Progenitor cell of endocrine pancreas (in vitro differentiated cells): ENCODE data around the gene TMEM190. TPM values are rescaled to one million over a fixed set of nuclear protein-coding genes. Genes with fewer than 3 reads are reported as not detected.

ENCODE experiments used
- DNase-seq: peaks from one replicate; pipeline ENCODE4 v3.0.0; 2021; ENCODE audit warnings: low spot score; ENCODE audit not compliant: unreplicated experiment
- H3K27ac Mint-ChIP-seq: 2 replicates; pipeline ENCODE4 v1.8.0; 2021; ENCODE audit warnings: mild to moderate bottlenecking, moderate library complexity, mixed read lengths
- H3K27me3 Mint-ChIP-seq: 2 replicates; pipeline ENCODE4 v1.8.0; 2021; ENCODE audit warnings: mixed read lengths
- H3K36me3 Mint-ChIP-seq: 2 replicates; pipeline ENCODE4 v1.8.0; 2022; ENCODE audit warnings: mixed read lengths; ENCODE audit not compliant: insufficient read depth
- H3K4me1 Mint-ChIP-seq: 2 replicates; pipeline ENCODE4 v1.8.0; 2021; ENCODE audit warnings: low read depth, mixed read lengths
- H3K4me3 Mint-ChIP-seq: 2 replicates; pipeline ENCODE4 v1.8.0; 2021; ENCODE audit warnings: low read depth, mild to moderate bottlenecking, moderate library complexity, mixed read lengths
- H3K9me3 Mint-ChIP-seq: 2 replicates; pipeline ENCODE4 v1.8.0; 2021; ENCODE audit warnings: low read depth, mixed read lengths
- CTCF ChIP-seq: fragments of 200-600 bp; sonication (generic); IDR thresholded peaks from one replicate; pipeline ENCODE4 v1.5.0; 2021; ENCODE audit warnings: antibody characterized with exemption, mild to moderate bottlenecking; ENCODE audit not compliant: unreplicated experiment
- total RNA-seq: library from RNA; stranded (reverse); gene quantifications from 2 replicates; pipeline ENCODE4 v1.2.1, GENCODE V29; 2021

Gene TMEM190
- total RNA-seq, 1 donor from 2014 or later: 2.3 TPM

- Mint-ChIP-seq H3K9me3 (no peaks in the 10 kb centered on the region), H3K36me3 (peaks cover 1% of the 10 kb centered on the region), H3K27me3 (peaks cover 41% of the 10 kb centered on the region), H3K4me1 (peaks cover 18% of the 10 kb centered on the region), H3K27ac (peak overlapping the region; percentile 32), H3K4me3 (no peak overlapping the region)
- no peak for TF ChIP-seq CTCF
- no peak for DNase-seq
Observed at GRCh38 chr19:55373993-55374757, 2.5 kb upstream of the TMEM190 start.

GRCh38 chr19:55377356-55378131, 918 bp downstream of the TMEM190 start:
- no peak for TF ChIP-seq CTCF
- Mint-ChIP-seq H3K9me3 (no peaks in the 10 kb centered on the region), H3K27ac (no peak overlapping the region), H3K4me1 (peaks cover 12% of the 10 kb centered on the region), H3K36me3 (peaks cover 2% of the 10 kb centered on the region), H3K4me3 (no peak overlapping the region), H3K27me3 (peaks cover 29% of the 10 kb centered on the region)
- no peak for DNase-seq

- DNase-seq: no peak
- H3K4me1 Mint-ChIP-seq: peaks cover 7% of the 10 kb centered on the region
- peaks cover 2% of the 10 kb centered on the region for H3K36me3 Mint-ChIP-seq
- peaks cover 24% of the 10 kb centered on the region for H3K27me3 Mint-ChIP-seq
- no peaks in the 10 kb centered on the region for H3K9me3 Mint-ChIP-seq
- no peak overlapping the region for H3K27ac Mint-ChIP-seq
- H3K4me3 Mint-ChIP-seq: no peak overlapping the region
- TF ChIP-seq CTCF: no peak
Observed at GRCh38 chr19:55379174-55379573, 2.5 kb downstream of the TMEM190 start.

GRCh38 chr19:55382013-55382412, 5.4 kb downstream of the TMEM190 start:
- peaks cover 4% of the 10 kb centered on the region for H3K36me3 Mint-ChIP-seq
- peak overlapping the region; percentile 76 for H3K4me3 Mint-ChIP-seq
- DNase-seq: no peak
- H3K27me3 Mint-ChIP-seq: peaks cover 20% of the 10 kb centered on the region
- H3K27ac Mint-ChIP-seq: no peak overlapping the region
- TF ChIP-seq CTCF: no peak
- H3K4me1 Mint-ChIP-seq: peaks cover 15% of the 10 kb centered on the region
- no peaks in the 10 kb centered on the region for H3K9me3 Mint-ChIP-seq

- H3K27me3 Mint-ChIP-seq: peaks cover 20% of the 10 kb centered on the region
- peak overlapping the region; percentile 76 for H3K4me3 Mint-ChIP-seq
- H3K4me1 Mint-ChIP-seq: peaks cover 18% of the 10 kb centered on the region
- peaks cover 4% of the 10 kb centered on the region for H3K36me3 Mint-ChIP-seq
- no peak for TF ChIP-seq CTCF
- H3K27ac Mint-ChIP-seq: no peak overlapping the region
- H3K9me3 Mint-ChIP-seq: no peaks in the 10 kb centered on the region
- no peak for DNase-seq
Observed at GRCh38 chr19:55382522-55383054, 6.0 kb downstream of the TMEM190 start.
